Ascending aorta (tissue), 2 donors: ENCODE data around the gene ERMARD. TPM values are rescaled to one million over a fixed set of nuclear protein-coding genes. Genes with fewer than 3 reads are reported as not detected.

ENCODE experiments used
- DNase-seq, 2 donors: peaks; one replicate each; pipeline ENCODE4 v3.0.0-alpha.2; 2019; ENCODE audit warnings: low spot score in 2 of 2
- H3K27ac ChIP-seq, 2 donors: fragments of 200-600 bp; sonication (generic); one replicate each; pipeline ENCODE4 v1.5.1; 2016 to 2017; ENCODE audit warnings: mild to moderate bottlenecking in 1 of 2
- H3K27me3 ChIP-seq: fragments of 200-600 bp; sonication (generic); one replicate; pipeline ENCODE4 v1.5.1; 2017
- H3K36me3 ChIP-seq, 2 donors: fragments of 200-600 bp; sonication (generic); one replicate each; pipeline ENCODE4 v1.5.1; 2016
- H3K4me1 ChIP-seq, 2 donors: fragments of 200-600 bp; sonication (generic); one replicate each; pipeline ENCODE4 v1.5.1; 2016 to 2017; ENCODE audit warnings: mild to moderate bottlenecking in 1 of 2
- H3K4me3 ChIP-seq, 2 donors: fragments of 200-600 bp; sonication (generic); one replicate each; pipeline ENCODE4 v1.5.1; 2016 to 2017; ENCODE audit warnings: mild to moderate bottlenecking in 1 of 2
- H3K9me3 ChIP-seq, 2 donors: fragments of 200-600 bp; sonication (generic); one replicate each; pipeline ENCODE4 v1.5.1; 2016
- CTCF ChIP-seq, 3 experiments: fragments of 200-600 bp in 2 of 3; fragments of 450-650 bp in 1 of 3; sonication (generic) in 2 of 3; IDR thresholded peaks; one replicate each; pipeline ENCODE4 v1.5.1; 2016 to 2019; ENCODE audit warnings: antibody characterized with exemption in 3 of 3, mild to moderate bottlenecking in 1 of 3, moderate library complexity in 1 of 3
- intact Hi-C: fragments of 100-400 bp; cut with DNase I; formaldehyde crosslinking; loops from one replicate; pipeline ENCODE4 v1.15.1; 2023
- total RNA-seq: library from RNA; depleted of rRNA; stranded (reverse); fragments of >200 nt; gene quantifications from one replicate; pipeline ENCODE4 v1.1.0, GENCODE V29; 2016

ERMARD gene
- total RNA-seq, 1 donor from 2014 or later = 4.0 TPM

DNA sequence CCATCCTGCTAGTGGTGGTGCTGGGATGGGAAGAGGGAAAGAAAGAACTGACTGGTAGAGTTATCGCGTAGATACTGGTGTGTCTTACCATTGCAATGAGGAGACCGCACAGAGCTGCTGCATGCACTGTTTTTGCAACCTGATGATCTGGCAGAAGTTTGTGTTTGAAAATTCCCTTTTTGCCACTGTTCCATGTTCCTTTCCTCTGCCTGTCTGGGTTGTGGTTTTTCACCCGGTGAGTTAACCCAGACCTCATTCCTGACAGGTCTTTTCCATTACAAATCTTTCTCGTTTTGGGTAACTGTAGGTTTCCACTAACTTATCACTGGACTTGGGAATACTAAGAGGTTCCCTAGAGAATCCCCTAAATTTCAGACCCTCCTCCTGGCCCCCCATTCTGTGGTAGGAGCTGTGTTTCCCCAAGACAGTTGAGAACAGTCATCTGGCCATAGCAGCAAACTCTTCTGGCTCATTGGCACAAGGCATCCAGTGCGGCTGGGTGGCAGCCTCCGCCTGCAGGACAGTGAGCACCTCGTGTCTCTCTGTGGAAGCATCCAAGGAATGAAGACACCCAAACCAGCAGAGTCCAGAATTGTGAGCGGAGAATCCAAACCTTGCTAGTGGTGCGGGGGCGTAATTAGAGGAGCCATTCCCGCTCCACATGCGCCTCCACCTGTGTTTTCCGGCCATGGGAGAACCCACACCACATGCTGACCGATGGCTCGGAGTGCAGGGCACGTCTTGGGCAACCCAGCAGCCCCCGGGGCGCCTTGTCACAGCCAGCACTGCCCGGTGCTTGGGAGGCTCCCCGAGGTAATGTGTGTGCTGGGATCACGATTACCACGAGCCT, 32.8 kb downstream of the ERMARD start:
- TF ChIP-seq CTCF (IDR thresholded peaks at IDR 0.05) = no peak
- Histone ChIP-seq H3K4me3 (no peak overlapping the region), H3K9me3 (no peaks in the 10 kb centered on the region), H3K4me1 (no peaks in the 10 kb centered on the region), H3K27ac (no peak overlapping the region), H3K27me3 (no peaks in the 10 kb centered on the region), H3K36me3 (peaks cover 0 to 22% of the 10 kb centered on the region in 2 donors)
- peak in 1 of 2 donors; percentile 53 for DNase-seq
- intact Hi-C loops = no loop called here

DNA sequence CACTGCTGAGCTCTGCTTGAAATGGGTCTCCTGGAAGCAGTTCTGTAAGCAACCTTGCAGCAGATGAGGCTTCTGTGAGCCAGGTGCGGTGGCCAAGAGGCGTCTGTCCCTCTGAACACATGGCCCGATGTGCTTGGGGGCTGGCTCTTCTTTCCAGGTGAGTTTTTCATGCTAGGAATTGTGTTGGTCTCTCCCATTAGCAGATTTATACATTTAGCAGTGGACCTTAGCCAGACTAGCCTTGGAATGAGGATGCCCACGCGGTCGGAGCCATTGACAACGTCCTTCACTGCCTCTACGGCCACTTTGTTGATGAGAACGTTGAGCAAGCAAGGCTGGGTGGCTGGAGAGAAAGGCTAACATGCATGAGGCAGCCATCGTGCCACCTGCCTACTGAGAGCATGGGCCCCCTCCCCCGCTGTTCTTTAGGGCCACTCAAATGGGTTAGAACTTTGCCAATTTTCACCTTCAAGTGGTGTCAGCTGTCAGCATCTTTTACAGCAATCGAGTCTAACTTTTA, 33.5 kb downstream of the ERMARD start:
- Histone ChIP-seq H3K27ac (no peak overlapping the region), H3K4me1 (peaks cover 0 to 4% of the 10 kb centered on the region in 2 donors), H3K27me3 (no peaks in the 10 kb centered on the region), H3K36me3 (peaks cover 0 to 17% of the 10 kb centered on the region in 2 donors), H3K4me3 (no peak overlapping the region), H3K9me3 (no peaks in the 10 kb centered on the region)
- intact Hi-C loops = no loop called here
- no peak for TF ChIP-seq CTCF (IDR thresholded peaks at IDR 0.05)
- DNase-seq = peak in 1 of 2 donors; percentile 44

GRCh38 chr6:169785566-169785965, 34.1 kb downstream of the ERMARD start:
- Histone ChIP-seq H3K27ac (no peak overlapping the region), H3K9me3 (no peaks in the 10 kb centered on the region), H3K4me3 (no peak overlapping the region), H3K27me3 (no peaks in the 10 kb centered on the region), H3K4me1 (peaks cover 0 to 5% of the 10 kb centered on the region in 2 donors), H3K36me3 (peaks cover 0 to 10% of the 10 kb centered on the region in 2 donors)
- intact Hi-C loops = no loop called here
- TF ChIP-seq CTCF (IDR thresholded peaks at IDR 0.05) = no peak
- DNase-seq = no peak

DNA sequence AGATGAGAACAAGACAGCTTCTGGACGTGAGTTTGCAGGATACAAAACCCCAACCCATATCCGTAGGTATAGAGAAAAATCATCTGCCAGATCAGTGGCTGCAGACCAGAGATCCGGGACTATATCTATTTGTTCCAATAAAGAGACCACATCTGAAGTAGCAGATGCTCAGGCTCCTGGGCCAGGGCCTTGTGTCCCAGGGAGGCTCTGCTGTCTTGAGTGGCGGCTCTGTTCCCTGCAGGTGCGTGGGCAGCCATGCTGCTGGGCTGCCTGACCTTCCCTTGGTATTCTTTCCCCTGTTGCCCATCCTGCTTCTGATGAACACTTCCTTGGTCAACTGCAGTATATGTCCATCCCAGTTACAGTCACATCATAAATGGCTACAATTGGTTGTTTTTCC, 34.9 kb downstream of the ERMARD start:
- no peak for DNase-seq
- intact Hi-C loops = no loop called here
- no peak for TF ChIP-seq CTCF (IDR thresholded peaks at IDR 0.05)
- Histone ChIP-seq H3K4me1 (peaks cover 0 to 5% of the 10 kb centered on the region in 2 donors), H3K9me3 (no peaks in the 10 kb centered on the region), H3K36me3 (peaks cover 0 to 6% of the 10 kb centered on the region in 2 donors), H3K27me3 (no peaks in the 10 kb centered on the region), H3K27ac (no peak overlapping the region), H3K4me3 (no peak overlapping the region)

- H3K9me3 ChIP-seq = no peaks in the 10 kb centered on the region
- peaks cover 0 to 5% of the 10 kb centered on the region in 2 donors for H3K4me1 ChIP-seq
- no peaks in the 10 kb centered on the region for H3K27me3 ChIP-seq
- TF ChIP-seq CTCF (IDR thresholded peaks at IDR 0.05) = no peak
- H3K27ac ChIP-seq = no peak overlapping the region
- intact Hi-C loops = no loop called here
- DNase-seq = peak in 1 of 2 donors; percentile 40
- peaks cover 0 to 2% of the 10 kb centered on the region in 2 donors for H3K36me3 ChIP-seq
- H3K4me3 ChIP-seq = no peak overlapping the region
Measured at GRCh38 chr6:169787797-169788196, 36.4 kb downstream of the ERMARD start.
